DLD1 (cell line): Measurements from ENCODE around the gene MYO1E.
"Not testable (repeated sequence)": the region's sequence is repeated elsewhere in the genome, so short reads cannot be mapped to it uniquely, and the experiment has no call there.

Experiments used
- in situ Hi-C: cut with HindIII; loops from 2 replicates; pipeline ENCODE4 v1.10.0; 2017; ENCODE audit warnings: low sequenced_read_pairs

The MYO1E gene

DNA sequence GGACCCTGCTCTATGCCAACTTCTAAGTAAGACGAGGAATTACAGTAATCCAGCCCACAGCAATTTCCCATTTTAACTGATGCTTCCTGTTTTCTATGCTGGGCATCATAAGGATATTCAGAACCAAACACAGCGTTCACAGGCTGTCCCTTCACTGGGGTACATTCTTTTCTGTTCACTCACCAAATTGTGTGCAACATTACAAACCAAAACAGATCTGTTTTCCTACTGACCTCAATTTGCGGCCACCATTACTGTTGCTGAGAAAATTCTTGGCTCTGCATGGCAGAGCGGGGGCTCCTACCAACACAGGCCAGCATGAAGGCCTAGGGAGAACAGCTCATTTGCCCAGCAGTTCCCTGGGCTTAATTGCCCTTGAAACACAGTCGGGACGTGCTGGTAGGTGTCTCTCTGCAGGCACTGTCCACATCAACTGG, 76.5 kb downstream of the MYO1E start:
- in situ Hi-C loops: no loop called here

GRCh38 chr15:59295261-59296001, 77.2 kb downstream of the MYO1E start:
- in situ Hi-C loops: no loop called here

DNA sequence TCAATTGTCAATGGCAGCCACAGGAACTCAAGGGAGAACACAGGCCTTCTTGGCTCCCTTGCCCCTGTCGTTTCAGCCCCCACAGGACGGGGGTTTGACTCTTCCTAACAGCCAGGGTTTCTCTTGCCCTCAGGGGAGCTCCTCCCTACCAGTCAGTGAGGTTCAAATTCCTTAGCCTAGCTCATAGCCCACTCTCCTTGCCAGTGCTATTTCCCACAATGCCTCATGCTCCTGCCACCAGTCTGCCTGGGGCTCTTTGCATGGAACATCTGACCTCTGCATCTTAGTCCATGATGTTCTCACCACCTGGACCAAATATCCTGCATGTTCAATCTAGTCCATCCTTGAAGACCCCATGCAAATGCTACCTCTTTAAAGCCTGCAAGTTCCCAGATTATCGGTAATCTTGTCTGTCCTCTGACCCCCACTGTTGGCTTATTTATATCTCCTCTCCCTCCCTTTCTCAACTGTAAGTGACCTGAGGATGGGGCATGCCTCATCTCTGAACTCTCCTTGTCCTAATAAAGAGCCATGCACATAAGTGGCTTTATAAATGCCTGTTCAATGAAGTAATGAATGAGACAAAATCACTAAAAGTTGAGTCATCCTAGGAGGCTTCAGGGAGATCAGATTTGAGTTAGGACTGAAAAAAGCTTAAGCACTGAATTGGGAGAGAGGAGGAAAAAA, 78.0 kb downstream of the MYO1E start:
- in situ Hi-C loops: no loop called here

DNA sequence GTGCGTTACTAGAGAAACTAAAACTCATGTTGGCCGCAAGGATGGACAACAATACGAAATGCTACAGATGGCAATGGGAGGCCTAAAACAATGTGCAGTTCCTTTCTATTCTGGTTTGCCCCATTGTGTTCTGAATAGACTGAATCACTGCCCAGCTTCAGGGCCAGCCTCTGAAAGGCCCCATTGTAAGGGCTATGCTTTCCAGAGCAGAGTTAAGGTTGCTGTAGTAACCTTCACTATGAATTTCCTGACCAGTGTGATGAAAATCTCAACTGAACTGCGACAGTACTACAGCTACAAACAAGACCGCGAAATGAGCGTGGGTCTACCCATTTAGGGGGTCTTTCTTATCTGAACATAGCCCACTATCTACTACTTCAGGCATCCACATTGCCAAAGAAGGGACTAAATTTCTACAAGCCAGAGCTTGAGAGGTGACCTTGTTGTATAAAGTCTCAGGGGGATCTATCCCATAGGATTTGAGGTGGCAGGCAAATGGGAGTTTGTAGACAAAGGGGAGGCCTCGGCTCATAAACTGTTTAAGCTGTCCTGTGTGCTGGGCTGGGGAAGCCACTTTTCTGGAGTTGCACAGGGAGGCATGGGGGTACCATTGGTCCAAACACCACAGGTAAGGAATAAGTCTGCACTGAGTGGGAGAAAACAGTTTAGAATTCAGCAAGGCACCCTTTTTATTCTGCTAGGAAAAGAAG, 80.1 kb downstream of the MYO1E start:
- in situ Hi-C loops: no loop called here

- in situ Hi-C loops: no loop called here
These were observed 81.5 kb downstream of the MYO1E start for GRCh38 chr15:59291213-59291549.

DNA sequence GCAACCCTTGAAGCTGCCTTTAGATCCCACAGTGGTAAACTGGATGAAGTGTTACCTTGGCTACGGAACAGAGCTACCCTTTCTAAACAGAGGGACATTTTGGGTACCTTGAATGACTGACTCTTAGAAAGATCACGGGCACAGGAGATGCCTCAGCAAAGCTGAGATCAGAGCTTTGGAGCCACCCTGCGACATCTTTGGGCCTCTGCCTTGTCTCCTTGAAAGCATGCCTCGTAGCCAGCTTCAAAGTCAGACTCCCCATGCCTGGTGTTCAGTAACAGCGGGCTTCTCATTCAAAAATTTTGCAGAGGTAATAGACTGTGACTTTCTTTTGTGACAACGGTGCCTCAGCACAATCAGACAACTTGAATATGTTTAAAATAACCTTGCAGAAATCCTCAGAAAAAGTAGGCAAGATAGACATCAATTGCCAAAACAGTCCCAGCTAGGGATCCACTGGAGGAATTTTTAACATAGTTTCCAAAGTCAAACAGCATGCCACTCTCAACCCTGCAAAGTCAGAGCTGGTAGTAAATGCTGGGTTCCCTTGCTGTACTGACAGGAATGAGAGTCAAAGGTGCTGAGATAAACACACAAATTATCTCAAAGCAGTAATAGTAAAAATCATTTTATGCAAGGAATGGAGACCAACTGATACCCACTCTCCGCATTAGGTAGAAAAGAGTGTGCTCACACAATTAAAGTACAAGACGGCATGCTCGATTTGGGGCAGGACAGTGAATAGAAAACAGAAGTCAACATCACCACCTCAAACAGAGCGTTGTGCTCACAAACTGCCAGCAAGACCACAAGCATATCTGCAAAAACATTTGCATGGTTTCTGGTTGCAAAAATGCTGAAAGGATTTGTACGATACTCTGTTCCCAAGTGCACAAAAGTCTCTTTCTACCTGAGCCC, 82.1 kb downstream of the MYO1E start:
- in situ Hi-C loops: no loop called here

GRCh38 chr15:59289574-59289973, 83.1 kb downstream of the MYO1E start:
- in situ Hi-C loops: no loop called here

DNA sequence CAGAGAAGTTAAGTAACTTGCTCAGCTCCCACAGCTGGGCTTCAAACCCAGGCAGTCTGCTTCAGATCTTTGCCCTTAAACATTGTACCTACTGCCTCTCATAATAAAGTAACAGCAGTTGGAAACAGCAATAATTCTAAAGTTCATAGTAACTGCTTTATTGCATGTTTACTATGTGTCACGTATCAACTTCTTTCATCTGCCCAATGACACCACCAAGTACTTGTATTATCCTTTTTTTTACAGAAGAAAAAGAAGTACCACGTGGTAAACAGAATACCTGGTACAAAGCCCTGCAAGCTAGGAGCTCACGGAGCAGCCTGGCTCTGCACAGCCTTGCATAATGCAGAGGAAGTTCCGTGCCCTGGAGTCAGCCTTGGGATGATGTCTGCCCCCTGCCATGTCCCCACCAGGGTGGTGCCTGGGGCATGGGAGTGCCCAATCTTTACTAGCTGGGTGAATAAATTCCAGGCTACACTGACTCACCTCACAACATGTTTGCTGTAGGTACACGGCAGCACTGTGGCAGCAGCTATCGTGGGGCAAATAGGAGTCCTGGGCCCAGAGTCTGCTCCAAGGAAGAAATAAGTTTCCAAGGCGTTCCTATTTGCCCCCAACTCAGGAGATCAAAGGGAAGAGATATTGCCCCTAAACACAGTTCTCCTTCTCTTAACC, 88.8 kb downstream of the MYO1E start:
- in situ Hi-C loops: no loop called here

- in situ Hi-C loops: no loop called here
These were observed 89.9 kb downstream of the MYO1E start for GRCh38 chr15:59282515-59283337.

GRCh38 chr15:59281699-59282098, 91.0 kb downstream of the MYO1E start:
- in situ Hi-C loops: no loop called here

GRCh38 chr15:59280855-59281254, 91.8 kb downstream of the MYO1E start:
- in situ Hi-C loops: no loop called here

DNA sequence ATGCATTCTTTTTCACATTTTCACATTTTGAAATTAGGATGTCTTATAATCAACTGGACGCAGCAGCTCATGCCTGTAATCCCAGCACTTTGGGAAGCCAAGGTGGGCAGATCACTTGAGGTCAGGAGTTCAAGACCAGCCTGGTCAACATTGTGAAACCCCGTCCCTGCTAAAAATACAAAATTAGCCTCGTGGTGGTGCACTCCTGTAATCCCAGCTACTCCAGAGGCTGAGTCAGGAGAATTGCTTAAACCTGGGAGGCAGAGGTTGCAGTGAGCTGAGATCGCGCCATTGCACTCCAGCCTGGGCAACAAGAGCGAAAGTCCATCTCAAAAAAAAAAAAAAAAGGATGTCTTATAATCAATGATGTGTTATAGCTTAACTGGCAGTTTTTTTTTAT, 92.4 kb downstream of the MYO1E start:
- in situ Hi-C loops: not testable (repeated sequence)

GRCh38 chr15:59279023-59279422, 93.6 kb downstream of the MYO1E start:
- in situ Hi-C loops: no loop called here

DNA sequence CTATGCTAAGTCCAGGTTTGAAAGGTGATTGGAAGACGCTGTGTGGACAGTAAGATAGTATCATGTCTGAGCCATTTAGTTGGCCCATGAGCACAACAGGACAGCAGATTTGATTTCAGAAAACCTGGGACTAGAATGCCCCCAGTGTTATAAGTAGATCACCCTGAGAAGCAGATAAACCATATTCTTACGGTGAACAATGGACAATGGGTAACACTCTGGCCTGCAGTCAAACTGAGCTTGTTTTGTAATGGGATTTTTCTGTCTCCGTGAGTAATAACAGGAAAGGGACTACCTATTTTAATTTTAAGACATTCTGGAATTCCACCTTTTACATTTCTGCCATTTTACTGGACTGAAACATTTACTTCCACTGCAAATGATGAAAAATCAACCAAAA, 94.6 kb downstream of the MYO1E start:
- in situ Hi-C loops: no loop called here

- in situ Hi-C loops: no loop called here
These were observed 96.2 kb downstream of the MYO1E start for GRCh38 chr15:59276225-59277178.

GRCh38 chr15:59274126-59274970, 98.3 kb downstream of the MYO1E start:
- in situ Hi-C loops: no loop called here

DNA sequence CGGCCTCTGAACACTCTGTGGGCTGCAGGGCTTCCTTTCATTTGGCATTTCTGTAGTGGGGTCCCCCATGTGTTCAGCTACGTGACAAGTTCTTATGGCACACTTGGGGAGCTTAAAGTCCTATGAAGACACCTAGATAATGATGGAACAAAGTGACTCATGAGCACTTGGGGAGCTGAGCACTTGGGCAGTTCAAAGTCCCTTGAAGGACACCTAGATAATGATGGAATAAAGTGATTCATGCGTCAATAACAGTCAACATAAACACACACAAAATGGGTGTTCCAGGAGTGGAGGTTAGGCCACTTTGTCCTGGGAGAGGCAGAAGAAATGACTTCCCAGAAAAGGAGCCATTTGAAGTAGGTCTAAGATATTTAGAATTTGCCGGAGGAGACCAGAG, 99.4 kb downstream of the MYO1E start:
- in situ Hi-C loops: no loop called here
